Measurements from ENCODE around the gene ABCC4. TPM values are rescaled to one million over a fixed set of nuclear protein-coding genes. Genes with fewer than 3 reads are reported as not detected.

ABCC4 gene
- total and polyA plus RNA-seq, 4 donors: 0.74 to 22.5 (median 2.0) TPM

DNA sequence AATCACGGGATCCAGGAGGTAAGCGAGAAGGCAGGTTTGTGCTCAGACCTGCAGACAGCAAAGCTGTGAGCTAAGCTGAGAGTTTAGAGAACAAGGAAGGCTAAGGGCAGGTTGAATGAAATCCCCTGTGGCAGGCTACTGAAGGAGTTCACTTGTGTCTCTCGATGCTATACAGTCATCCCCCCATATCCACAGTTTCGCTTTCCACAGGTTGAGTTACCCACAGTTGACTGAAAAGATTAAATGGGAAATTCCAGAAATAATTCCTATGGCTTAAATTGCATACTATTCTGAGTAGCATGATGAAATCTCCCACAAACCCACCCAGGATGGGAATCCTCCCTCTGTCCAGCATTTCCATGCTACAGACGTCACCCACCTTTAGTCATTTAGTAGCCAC, 49.6 kb downstream of the ABCC4 start:
- Histone ChIP-seq H3K4me3 (ENCODE audit: low read depth in 1 of 3, low read length in 3 of 3) (no peak overlapping the region), H3K36me3 (ENCODE audit: control insufficient read depth in 4 of 4, insufficient read depth in 3 of 4, low read depth in 1 of 4, low read length in 3 of 4) (no peaks in the 10 kb centered on the region)
- 95% methylated on average over 5 of the region's 5 CpGs for WGBS

DNA sequence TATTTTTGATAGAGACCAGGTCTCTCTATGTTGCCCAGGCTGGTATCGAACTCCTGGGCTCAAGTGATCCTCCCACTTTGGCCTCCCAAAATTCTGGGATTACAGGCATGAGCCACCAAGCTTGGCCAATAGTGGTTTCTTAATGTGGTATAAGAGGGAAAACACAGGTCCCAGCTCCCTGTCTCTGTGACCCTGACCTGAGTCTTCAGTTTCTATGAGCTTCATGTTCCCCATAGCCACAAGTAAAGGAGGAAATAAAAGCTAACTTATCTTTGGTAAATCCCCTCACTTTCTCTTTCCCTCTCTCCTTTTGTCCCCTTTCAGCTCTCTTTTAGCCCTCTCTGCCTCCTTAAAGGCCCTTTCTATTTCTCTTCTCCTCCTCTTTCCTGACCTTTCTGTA, 50.3 kb downstream of the ABCC4 start:
- Histone ChIP-seq H3K4me3 (ENCODE audit: low read depth in 1 of 3, low read length in 3 of 3) (no peak overlapping the region), H3K4me1 (ENCODE audit: control insufficient read depth in 4 of 4, insufficient read depth in 4 of 4, low read length in 3 of 4) (peaks cover 0 to 4% (median 0%) of the 10 kb centered on the region in 4 donors), H3K9ac (ENCODE audit: low read depth in 1 of 2, low read length in 2 of 2) (no peak overlapping the region), H3K36me3 (ENCODE audit: control insufficient read depth in 4 of 4, insufficient read depth in 3 of 4, low read depth in 1 of 4, low read length in 3 of 4) (no peaks in the 10 kb centered on the region), H3K27me3 (ENCODE audit: control insufficient read depth in 4 of 4, insufficient read depth in 4 of 4, low read length in 3 of 4) (no peaks in the 10 kb centered on the region), H3K9me3 (ENCODE audit: control insufficient read depth in 4 of 4, low read length in 3 of 4) (no peaks in the 10 kb centered on the region), H3K27ac (ENCODE audit: low read depth in 1 of 2, low read length in 2 of 2) (no peak overlapping the region)
- 97% methylated on average over 1 of the region's 1 CpG for WGBS
- no peak for DNase-seq (ENCODE audit: low spot score)
- TF ChIP-seq, protein P1, sequence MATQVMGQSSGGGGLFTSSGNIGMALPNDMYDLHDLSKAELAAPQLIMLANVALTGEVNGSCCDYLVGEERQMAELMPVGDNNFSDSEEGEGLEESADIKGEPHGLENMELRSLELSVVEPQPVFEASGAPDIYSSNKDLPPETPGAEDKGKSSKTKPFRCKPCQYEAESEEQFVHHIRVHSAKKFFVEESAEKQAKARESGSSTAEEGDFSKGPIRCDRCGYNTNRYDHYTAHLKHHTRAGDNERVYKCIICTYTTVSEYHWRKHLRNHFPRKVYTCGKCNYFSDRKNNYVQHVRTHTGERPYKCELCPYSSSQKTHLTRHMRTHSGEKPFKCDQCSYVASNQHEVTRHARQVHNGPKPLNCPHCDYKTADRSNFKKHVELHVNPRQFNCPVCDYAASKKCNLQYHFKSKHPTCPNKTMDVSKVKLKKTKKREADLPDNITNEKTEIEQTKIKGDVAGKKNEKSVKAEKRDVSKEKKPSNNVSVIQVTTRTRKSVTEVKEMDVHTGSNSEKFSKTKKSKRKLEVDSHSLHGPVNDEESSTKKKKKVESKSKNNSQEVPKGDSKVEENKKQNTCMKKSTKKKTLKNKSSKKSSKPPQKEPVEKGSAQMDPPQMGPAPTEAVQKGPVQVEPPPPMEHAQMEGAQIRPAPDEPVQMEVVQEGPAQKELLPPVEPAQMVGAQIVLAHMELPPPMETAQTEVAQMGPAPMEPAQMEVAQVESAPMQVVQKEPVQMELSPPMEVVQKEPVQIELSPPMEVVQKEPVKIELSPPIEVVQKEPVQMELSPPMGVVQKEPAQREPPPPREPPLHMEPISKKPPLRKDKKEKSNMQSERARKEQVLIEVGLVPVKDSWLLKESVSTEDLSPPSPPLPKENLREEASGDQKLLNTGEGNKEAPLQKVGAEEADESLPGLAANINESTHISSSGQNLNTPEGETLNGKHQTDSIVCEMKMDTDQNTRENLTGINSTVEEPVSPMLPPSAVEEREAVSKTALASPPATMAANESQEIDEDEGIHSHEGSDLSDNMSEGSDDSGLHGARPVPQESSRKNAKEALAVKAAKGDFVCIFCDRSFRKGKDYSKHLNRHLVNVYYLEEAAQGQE (IDR thresholded peaks at IDR 0.05): no peak
- no peak for TF ChIP-seq HNF4G (IDR thresholded peaks at IDR 0.05)
- no peak for TF ChIP-seq RAD21 (IDR thresholded peaks at IDR 0.05)
- no peak for TF ChIP-seq ATF3 (IDR thresholded peaks at IDR 0.05)
- no peak for TF ChIP-seq FOXA2 (IDR thresholded peaks at IDR 0.05)
- no peak for TF ChIP-seq SP1 (IDR thresholded peaks at IDR 0.05)
- TF ChIP-seq GABPA (IDR thresholded peaks at IDR 0.05 in 1 of 2, conservative IDR thresholded peaks at IDR 0.05 in 1 of 2): no peak
- no peak for TF ChIP-seq ZBTB33 (IDR thresholded peaks at IDR 0.05)
- TF ChIP-seq FOXA1 (IDR thresholded peaks at IDR 0.05): no peak
- no peak for TF ChIP-seq EGR1 (IDR thresholded peaks at IDR 0.05; ENCODE audit: low read depth in 2 of 2)
- no peak for TF ChIP-seq TAF1 (conservative IDR thresholded peaks at IDR 0.05)
- no peak for TF ChIP-seq MAX (IDR thresholded peaks at IDR 0.05)
- TF ChIP-seq YY1 (IDR thresholded peaks at IDR 0.05): no peak

More for the DNA sequence above, 49.6 kb downstream of the ABCC4 start:
- Histone ChIP-seq H3K27ac (ENCODE audit: low read depth in 1 of 2, low read length in 2 of 2) (no peak overlapping the region), H3K27me3 (ENCODE audit: control insufficient read depth in 4 of 4, insufficient read depth in 4 of 4, low read length in 3 of 4) (no peaks in the 10 kb centered on the region), H3K9ac (ENCODE audit: low read depth in 1 of 2, low read length in 2 of 2) (no peak overlapping the region), H3K4me1 (ENCODE audit: control insufficient read depth in 4 of 4, insufficient read depth in 4 of 4, low read length in 3 of 4) (peaks cover 0 to 4% (median 0%) of the 10 kb centered on the region in 4 donors), H3K9me3 (ENCODE audit: control insufficient read depth in 4 of 4, low read length in 3 of 4) (no peaks in the 10 kb centered on the region)
- TF ChIP-seq GABPA (IDR thresholded peaks at IDR 0.05 in 1 of 2, conservative IDR thresholded peaks at IDR 0.05 in 1 of 2) (no peak), HNF4G (IDR thresholded peaks at IDR 0.05) (no peak), FOXA2 (IDR thresholded peaks at IDR 0.05) (no peak), YY1 (IDR thresholded peaks at IDR 0.05) (no peak), EGR1 (IDR thresholded peaks at IDR 0.05; ENCODE audit: low read depth in 2 of 2) (no peak), ZBTB33 (IDR thresholded peaks at IDR 0.05) (no peak), NR2F2 (IDR thresholded peaks at IDR 0.05) (no peak), HNF4A (conservative IDR thresholded peaks at IDR 0.05) (no peak), TAF1 (conservative IDR thresholded peaks at IDR 0.05) (no peak), RAD21 (IDR thresholded peaks at IDR 0.05) (no peak), RXRA (IDR thresholded peaks at IDR 0.05) (no peak), SP1 (IDR thresholded peaks at IDR 0.05) (no peak), JUND (IDR thresholded peaks at IDR 0.05) (no peak), FOXA1 (IDR thresholded peaks at IDR 0.05) (no peak)
- TF ChIP-seq, protein P1 (IDR thresholded peaks at IDR 0.05): no peak
- no peak for DNase-seq (ENCODE audit: low spot score)
